ENCODE results near the gene HBD.

GRCh38 chr11:5200582-5200981, 33.7 kb downstream of the HBD start, which contains the start of gene OR51V1:
- TF ChIP-seq YY2 (tag by site-specific recombination; IDR thresholded peaks at IDR 0.05) (no peak), CTCF (tag by site-specific recombination; IDR thresholded peaks at IDR 0.05) (no peak), ZNF501 (tag by site-specific recombination; IDR thresholded peaks at IDR 0.05) (no peak), ZNF274 (IDR thresholded peaks at IDR 0.05; ENCODE audit: low read length) (no peak), ZNF274 (tag by site-specific recombination; IDR thresholded peaks at IDR 0.05; ENCODE audit: borderline replicate concordance) (no peak)

All from HEK293 (cell line).